ENCODE results near the gene CEP72. TPM values are rescaled to one million over a fixed set of nuclear protein-coding genes. Genes with fewer than 3 reads are reported as not detected.
"Not testable (repeated sequence)": the region's sequence is repeated elsewhere in the genome, so short reads cannot be mapped to it uniquely, and the experiment has no call there.

The CEP72 gene
- total RNA-seq, 1 experiment from 2014 or later: 33.2 TPM

GRCh38 chr5:680118-680795, 68.1 kb downstream of the CEP72 start:
- H3K9me3 ChIP-seq (ENCODE audit: control insufficient read depth, insufficient read depth, low read depth, low read length); ATAC-seq; POLR2A ChIA-PET; H3K4me1 ChIP-seq (ENCODE audit: control insufficient read depth, insufficient read depth, low read length); H3K27ac ChIP-seq (ENCODE audit: low read length); H3K4me3 ChIP-seq (ENCODE audit: low read depth in 2 of 2, low read length in 2 of 2); in situ Hi-C loops (cut with HindIII; ENCODE audit: low pct_unique_long_range_greater_than_20kb, low sequenced_read_pairs); H3K36me3 ChIP-seq (ENCODE audit: control insufficient read depth, insufficient read depth, low read length); DNase-seq (ENCODE audit: low read depth, low spot score); CTCF ChIA-PET; BruUV-seq (replicated peaks); H3K27me3 ChIP-seq (ENCODE audit: control insufficient read depth, insufficient read depth, low read length): not testable (repeated sequence)
- intact Hi-C loops (cut with micrococcal nuclease; ENCODE audit: unreplicated experiment): loop anchor here (10.0 kb wide), 1 partner anchor 95 kb away; no protein-coding TSS in a partner anchor

- POLR2A ChIA-PET; H3K4me3 ChIP-seq (ENCODE audit: low read depth in 2 of 2, low read length in 2 of 2); H3K36me3 ChIP-seq (ENCODE audit: control insufficient read depth, insufficient read depth, low read length); BruUV-seq (replicated peaks); DNase-seq (ENCODE audit: low read depth, low spot score); CTCF ChIA-PET; in situ Hi-C loops (cut with HindIII; ENCODE audit: low pct_unique_long_range_greater_than_20kb, low sequenced_read_pairs); H3K4me1 ChIP-seq (ENCODE audit: control insufficient read depth, insufficient read depth, low read length); H3K27ac ChIP-seq (ENCODE audit: low read length); H3K27me3 ChIP-seq (ENCODE audit: control insufficient read depth, insufficient read depth, low read length); ATAC-seq; H3K9me3 ChIP-seq (ENCODE audit: control insufficient read depth, insufficient read depth, low read depth, low read length): not testable (repeated sequence)
- intact Hi-C loops (cut with micrococcal nuclease; ENCODE audit: unreplicated experiment): loop anchor here (10.0 kb wide), 1 partner anchor 94 kb away; no protein-coding TSS in a partner anchor
Measured at GRCh38 chr5:680836-681235, 68.7 kb downstream of the CEP72 start.

- H3K36me3 ChIP-seq (ENCODE audit: control insufficient read depth, insufficient read depth, low read length); BruUV-seq (replicated peaks); ATAC-seq; CTCF ChIA-PET; H3K27me3 ChIP-seq (ENCODE audit: control insufficient read depth, insufficient read depth, low read length); H3K4me1 ChIP-seq (ENCODE audit: control insufficient read depth, insufficient read depth, low read length); H3K4me3 ChIP-seq (ENCODE audit: low read depth in 2 of 2, low read length in 2 of 2); POLR2A ChIA-PET; in situ Hi-C loops (cut with HindIII; ENCODE audit: low pct_unique_long_range_greater_than_20kb, low sequenced_read_pairs); H3K27ac ChIP-seq (ENCODE audit: low read length); H3K9me3 ChIP-seq (ENCODE audit: control insufficient read depth, insufficient read depth, low read depth, low read length); DNase-seq (ENCODE audit: low read depth, low spot score): not testable (repeated sequence)
- intact Hi-C loops (cut with micrococcal nuclease; ENCODE audit: unreplicated experiment): loop anchor here (10.0 kb wide), 1 partner anchor 93 kb away; no protein-coding TSS in a partner anchor
Measured at GRCh38 chr5:681317-682191, 69.4 kb downstream of the CEP72 start.

GRCh38 chr5:682216-682615, 70.1 kb downstream of the CEP72 start:
- intact Hi-C loops (cut with micrococcal nuclease; ENCODE audit: unreplicated experiment): loop anchor here (10.0 kb wide), 1 partner anchor 93 kb away; no protein-coding TSS in a partner anchor
- CTCF ChIA-PET: not testable (repeated sequence)

GRCh38 chr5:682651-683358, 70.7 kb downstream of the CEP72 start:
- H3K9me3 ChIP-seq (ENCODE audit: control insufficient read depth, insufficient read depth, low read depth, low read length); CTCF ChIA-PET; H3K4me3 ChIP-seq (ENCODE audit: low read depth in 2 of 2, low read length in 2 of 2); POLR2A ChIA-PET; DNase-seq (ENCODE audit: low read depth, low spot score); H3K4me1 ChIP-seq (ENCODE audit: control insufficient read depth, insufficient read depth, low read length); in situ Hi-C loops (cut with HindIII; ENCODE audit: low pct_unique_long_range_greater_than_20kb, low sequenced_read_pairs); H3K27ac ChIP-seq (ENCODE audit: low read length); BruUV-seq (replicated peaks); H3K36me3 ChIP-seq (ENCODE audit: control insufficient read depth, insufficient read depth, low read length); H3K27me3 ChIP-seq (ENCODE audit: control insufficient read depth, insufficient read depth, low read length): not testable (repeated sequence)
- ATAC-seq: peak; percentile 39; the same call in 1 of the 2 replicates
- intact Hi-C loops (cut with micrococcal nuclease; ENCODE audit: unreplicated experiment): loop anchor here (10.0 kb wide), 1 partner anchor 92 kb away; no protein-coding TSS in a partner anchor

More at GRCh38 chr5:682216-682615, 70.1 kb downstream of the CEP72 start:
- in situ Hi-C loops (cut with HindIII; ENCODE audit: low pct_unique_long_range_greater_than_20kb, low sequenced_read_pairs); ATAC-seq; H3K27ac ChIP-seq (ENCODE audit: low read length); H3K4me1 ChIP-seq (ENCODE audit: control insufficient read depth, insufficient read depth, low read length); H3K36me3 ChIP-seq (ENCODE audit: control insufficient read depth, insufficient read depth, low read length); H3K27me3 ChIP-seq (ENCODE audit: control insufficient read depth, insufficient read depth, low read length); H3K9me3 ChIP-seq (ENCODE audit: control insufficient read depth, insufficient read depth, low read depth, low read length); DNase-seq (ENCODE audit: low read depth, low spot score); POLR2A ChIA-PET; BruUV-seq (replicated peaks); H3K4me3 ChIP-seq (ENCODE audit: low read depth in 2 of 2, low read length in 2 of 2): not testable (repeated sequence)
